IMR-90 (cell line): Measurements from ENCODE around the gene INPP5A. TPM values are rescaled to one million over a fixed set of nuclear protein-coding genes. Genes with fewer than 3 reads are reported as not detected.

Experiments
- ATAC-seq: fragments of 200-7000 bp; cut with Tn5 transposase; 2 replicates; pipeline ENCODE4 v1.9.1; 2020; ENCODE audit warnings: low read depth, mild to moderate bottlenecking, moderate library complexity
- BruUV-seq: library from RNA; stranded (reverse); fragments of 400-500 nt; replicated peaks from 2 replicates; lab custom pipeline; 2021; lab: Mats Ljungman, UMichigan
- CTCF ChIA-PET: fragments of 300-600 bp; formaldehyde crosslinking; extraction: SDS; loops from one replicate; lab custom pipeline; 2021; ENCODE audit warnings: antibody characterized with exemption; lab: Yijun Ruan, JAX
- POLR2A ChIA-PET: fragments of 300-600 bp; sonication (Branson Sonifier 250); formaldehyde crosslinking; loops from one replicate; lab custom pipeline; 2022; ENCODE audit warnings: antibody characterized with exemption; ENCODE audit not compliant: unreplicated experiment; lab: Charles Lee
- DNase-seq: peaks from one replicate; pipeline ENCODE4 v3.0.0; 2013
- H2AFZ ChIP-seq: replicated peaks from 2 replicates; pipeline ENCODE3; 2013; ENCODE audit warnings: low read length, mild to moderate bottlenecking; ENCODE audit not compliant: poor library complexity
- H2AK5ac ChIP-seq: 2 replicates; pipeline ENCODE4 v1.6.1; 2013; ENCODE audit warnings: low read depth, low read length, inconsistent platforms
- H2AK9ac ChIP-seq: replicated peaks from 2 replicates; pipeline ENCODE3; 2013; ENCODE audit warnings: mild to moderate bottlenecking, low read depth, low read length, moderate library complexity; ENCODE audit not compliant: poor library complexity
- H2BK120ac ChIP-seq: 2 replicates; pipeline ENCODE4 v1.6.1; 2013; ENCODE audit warnings: low read depth, low read length, inconsistent platforms
- H2BK15ac ChIP-seq: 3 replicates; pipeline ENCODE4 v1.6.1; 2013; ENCODE audit warnings: low read depth, low read length, inconsistent platforms
- H2BK20ac ChIP-seq: 2 replicates; pipeline ENCODE4 v1.6.1; 2013; ENCODE audit warnings: low read depth, mild to moderate bottlenecking, inconsistent platforms, low read length, moderate library complexity
- H2BK5ac ChIP-seq: 2 replicates; pipeline ENCODE4 v1.6.1; 2013; ENCODE audit warnings: mild to moderate bottlenecking, low read depth, low read length, inconsistent platforms; ENCODE audit not compliant: poor library complexity, severe bottlenecking
- H3K14ac ChIP-seq: replicated peaks from 2 replicates; pipeline ENCODE4 v1.6.1; 2013; ENCODE audit warnings: low read depth, low read length, inconsistent platforms
- H3K18ac ChIP-seq: 2 replicates; pipeline ENCODE4 v1.6.1; 2013; ENCODE audit warnings: low read depth, low read length, control low read depth
- H3K23ac ChIP-seq: 2 replicates; pipeline ENCODE4 v1.6.1; 2013; ENCODE audit warnings: low read depth, low read length, inconsistent platforms
- H3K27ac ChIP-seq: 2 replicates; pipeline ENCODE4 v1.5.1; 2013; ENCODE audit warnings: mild to moderate bottlenecking, control low read depth, low read length; ENCODE audit not compliant: insufficient read depth
- H3K27me3 ChIP-seq: 2 replicates; pipeline ENCODE4 v1.6.1; 2013; ENCODE audit warnings: low read length; ENCODE audit not compliant: control insufficient read depth, insufficient read depth
- H3K36me3 ChIP-seq: 2 replicates; pipeline ENCODE4 v1.6.1; 2013; ENCODE audit warnings: low read length, mixed read lengths; ENCODE audit not compliant: control insufficient read depth, insufficient read depth
- H3K4ac ChIP-seq: 2 replicates; pipeline ENCODE4 v1.6.1; 2013; ENCODE audit warnings: low read depth, low read length, inconsistent platforms
- H3K4me1 ChIP-seq: 2 replicates; pipeline ENCODE4 v1.6.1; 2013; ENCODE audit warnings: low read length, mixed read lengths; ENCODE audit not compliant: control insufficient read depth, insufficient read depth
- H3K4me2 ChIP-seq: 2 replicates; pipeline ENCODE4 v1.6.1; 2013; ENCODE audit warnings: low read depth, mild to moderate bottlenecking, control low read depth, low read length, moderate library complexity
- H3K4me3 ChIP-seq: 2 replicates; pipeline ENCODE4 v1.5.1; 2013; ENCODE audit warnings: low read depth, mild to moderate bottlenecking, control low read depth, low read length, moderate library complexity; ENCODE audit not compliant: insufficient read depth
- H3K56ac ChIP-seq: 2 replicates; pipeline ENCODE4 v1.6.1; 2013; ENCODE audit warnings: low read length, inconsistent platforms; ENCODE audit not compliant: insufficient read depth; ENCODE audit errors: extremely low read depth
- H3K79me1 ChIP-seq, 2 experiments: 2 replicates each; pipeline ENCODE4 v1.6.1; 2013; ENCODE audit warnings: low read length in 2 of 2, inconsistent platforms in 1 of 2, low read depth in 1 of 2
- H3K9ac ChIP-seq: 2 replicates; pipeline ENCODE4 v1.6.1; 2013; ENCODE audit warnings: low read depth, low read length, control low read depth
- H3K9me1 ChIP-seq: 2 replicates; pipeline ENCODE4 v1.6.1; 2013; ENCODE audit warnings: low read length, inconsistent platforms; ENCODE audit not compliant: insufficient read depth
- H3K9me3 ChIP-seq: 2 replicates; pipeline ENCODE4 v1.6.1; 2013; ENCODE audit warnings: low read length; ENCODE audit not compliant: control insufficient read depth, insufficient read depth
- H4K20me1 ChIP-seq: 2 replicates; pipeline ENCODE4 v1.6.1; 2013; ENCODE audit warnings: low read length, inconsistent platforms; ENCODE audit not compliant: insufficient read depth
- H4K5ac ChIP-seq: 2 replicates; pipeline ENCODE4 v1.6.1; 2013; ENCODE audit warnings: mild to moderate bottlenecking, low read depth, low read length, control low read depth
- H4K8ac ChIP-seq, 2 experiments: 2 replicates each; pipeline ENCODE4 v1.6.1; 2013; ENCODE audit warnings: low read depth in 2 of 2, low read length in 2 of 2, control low read depth in 1 of 2, inconsistent platforms in 1 of 2
- H4K91ac ChIP-seq: 2 replicates; pipeline ENCODE4 v1.6.1; 2013; ENCODE audit warnings: low read depth, low read length, inconsistent platforms; ENCODE audit not compliant: insufficient read depth
- BHLHE40 ChIP-seq: fragments of 150-350 bp; IDR thresholded peaks from 2 replicates; pipeline ENCODE4 v1.6.1; 2016; ENCODE audit warnings: mild to moderate bottlenecking, low read depth, low read length
- CEBPB ChIP-seq: IDR thresholded peaks from 2 replicates; pipeline ENCODE4 v1.6.1; 2012; ENCODE audit warnings: low read depth, low read length, improper control_type of control experiment
- CHD1 ChIP-seq: IDR thresholded peaks from 2 replicates; pipeline ENCODE4 v1.6.1; 2012; ENCODE audit warnings: low read depth, low read length, improper control_type of control experiment
- MAFK ChIP-seq: IDR thresholded peaks from 2 replicates; pipeline ENCODE4 v1.6.1; 2012; ENCODE audit warnings: low read depth, low read length, improper control_type of control experiment
- MAZ ChIP-seq: IDR thresholded peaks from 2 replicates; pipeline ENCODE4 v1.6.1; 2012; ENCODE audit warnings: low read depth, mild to moderate bottlenecking, low read length, improper control_type of control experiment, moderate library complexity, borderline replicate concordance
- MXI1 ChIP-seq: IDR thresholded peaks from 2 replicates; pipeline ENCODE4 v1.6.1; 2012; ENCODE audit warnings: low read depth, mild to moderate bottlenecking, low read length, moderate library complexity, borderline replicate concordance
- NFE2L2 ChIP-seq: fragments of 150-350 bp; IDR thresholded peaks from 2 replicates; pipeline ENCODE4 v1.6.1; 2016; ENCODE audit warnings: low read depth, mild to moderate bottlenecking, low read length
- POLR2A ChIP-seq: IDR thresholded peaks from 2 replicates; pipeline ENCODE4 v1.6.1; 2012; ENCODE audit warnings: mild to moderate bottlenecking, low read depth, low read length
- RAD21 ChIP-seq: IDR thresholded peaks from 2 replicates; pipeline ENCODE4 v1.6.1; 2012; ENCODE audit warnings: low read length, improper control_type of control experiment
- RCOR1 ChIP-seq: IDR thresholded peaks from 2 replicates; pipeline ENCODE4 v1.6.1; 2012; ENCODE audit warnings: mild to moderate bottlenecking, low read length, improper control_type of control experiment; ENCODE audit not compliant: insufficient replicate concordance
- RFX5 ChIP-seq: IDR thresholded peaks from 2 replicates; pipeline ENCODE4 v1.8.0; 2012; ENCODE audit warnings: low read depth, mild to moderate bottlenecking, low read length, moderate library complexity
- SMC3 ChIP-seq: fragments of 150-350 bp; IDR thresholded peaks from 2 replicates; pipeline ENCODE4 v1.6.1; 2016; ENCODE audit warnings: low read depth, mild to moderate bottlenecking, antibody characterized with exemption, low read length, moderate library complexity
- WGBS, 2 experiments: methylation state at CpG; one replicate each; pipeline versions ENCODE4 v1.1.5 to v1.1.7; 2013; ENCODE audit warnings: missing lambda C conversion rate in 2 of 2; ENCODE audit not compliant: insufficient read length in 1 of 2; ENCODE audit errors: extremely low coverage in 2 of 2; 5-methylcytosine and 5-hydroxymethylcytosine counted together
- dilution Hi-C: fragments of 300-500 bp; cut with HindIII; formaldehyde crosslinking; loops from one replicate; pipeline ENCODE4 v1.14.3; 2018; ENCODE audit warnings: low sequenced_read_pairs; ENCODE audit not compliant: unreplicated experiment
- in situ Hi-C: fragments of 300-500 bp; cut with MboI; formaldehyde crosslinking; loops from 3 replicates; pipeline ENCODE4 v1.14.3; 2019; ENCODE audit warnings: low sequenced_read_pairs, inconsistent platforms, mixed read lengths
- intact Hi-C: fragments of 100-400 bp; cut with micrococcal nuclease; formaldehyde crosslinking; loops from 2 replicates; pipeline ENCODE4 v1.10.0; 2022
- polyA plus RNA-seq, 3 experiments: library from polyadenylated mRNA; depleted of rRNA; stranded (reverse); fragments of >200 nt; gene quantifications; 2 replicates each; pipeline ENCODE4 v1.2.3, GENCODE V29; 2012; ENCODE audit warnings: low replicate concordance in 1 of 3
- total RNA-seq: library from RNA; depleted of rRNA; stranded (reverse); fragments of >200 nt; gene quantifications from 2 replicates; pipeline ENCODE4 v1.2.3, GENCODE V29; 2012
- TF ChIP-seq, protein P1 (sequence below): fragments of 150-350 bp; IDR thresholded peaks from 2 replicates; pipeline ENCODE4 v1.6.1; 2016; ENCODE audit warnings: low read depth, mild to moderate bottlenecking, low read length, moderate library complexity, borderline replicate concordance
- TF ChIP-seq, protein P2 (sequence below): conservative IDR thresholded peaks from 2 replicates; pipeline ENCODE4 v1.5.1; 2012; ENCODE audit warnings: mild to moderate bottlenecking, low read depth, low read length, improper control_type of control experiment
- TF ChIP-seq, protein P3 (sequence below): fragments of 150-350 bp; IDR thresholded peaks from 2 replicates; pipeline ENCODE4 v1.6.1; 2017; ENCODE audit warnings: mild to moderate bottlenecking, antibody characterized with exemption, low read length, low read depth

The INPP5A gene
- total and polyA plus RNA-seq, 2 of the 4 experiments (the other 2 are of a cell fraction), result 21.4 to 36.7 TPM

DNA sequence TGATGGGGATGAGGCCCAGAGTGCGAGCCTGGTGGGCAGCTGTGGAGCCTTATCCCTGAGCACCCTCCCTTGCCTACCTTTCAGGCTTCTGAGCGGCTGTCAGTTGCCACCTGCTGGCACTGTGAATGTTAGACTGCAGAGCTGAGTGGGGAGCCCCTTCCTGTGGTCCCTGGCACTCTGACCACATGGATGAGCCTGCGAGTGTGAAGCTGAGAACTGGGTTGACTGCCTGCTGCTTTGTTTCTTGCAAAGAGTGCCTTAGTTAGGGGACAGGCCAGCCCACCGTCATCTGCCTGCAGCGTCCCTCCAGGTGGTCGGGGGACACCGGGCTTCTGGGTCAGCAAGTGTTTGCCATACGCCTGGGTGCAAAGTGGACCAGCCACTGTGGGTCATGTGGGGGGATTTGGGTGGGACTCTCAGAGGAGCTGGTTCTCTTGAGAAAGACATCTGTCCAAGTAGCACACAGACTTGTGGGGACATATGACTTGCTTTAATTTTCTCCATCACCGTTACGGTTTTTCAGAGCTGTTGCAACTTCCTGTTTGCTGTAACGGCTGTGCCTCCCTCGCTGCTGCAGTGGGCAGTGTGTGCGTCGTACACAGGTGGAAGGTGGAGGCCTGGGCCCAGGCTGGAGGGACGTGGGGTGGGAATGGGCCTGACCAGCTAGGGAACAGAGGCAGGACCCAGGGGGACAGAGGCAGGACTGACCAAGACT is 13.7 kb downstream of the INPP5A start:
- Histone ChIP-seq H3K4ac (no peak overlapping the region), H3K36me3 (peaks cover under 1% of the 10 kb centered on the region; the same call in 1 of the 2 replicates), H3K79me1 (peaks cover 13 to 67% of the 10 kb centered on the region in 2 experiments), H3K18ac (no peak overlapping the region), H2AK5ac (no peak overlapping the region; the same call in 1 of the 2 replicates), H3K9me1 (peaks cover 15% of the 10 kb centered on the region), H4K91ac (no peak overlapping the region), H3K9ac (no peak overlapping the region), H4K5ac (no peak overlapping the region), H3K4me2 (no peak overlapping the region), H4K8ac (no peak overlapping the region), H2AK9ac (no peak overlapping the region), H2BK15ac (no peak overlapping the region), H3K23ac (no peak overlapping the region), H3K27me3 (no peaks in the 10 kb centered on the region), H2BK5ac (no peak overlapping the region), H3K9me3 (no peaks in the 10 kb centered on the region), H3K4me3 (no peak overlapping the region), H3K4me1 (no peaks in the 10 kb centered on the region), H2AFZ (no peak overlapping the region), H3K56ac (no peak overlapping the region), H3K14ac (no peak overlapping the region), H2BK120ac (no peak overlapping the region), H4K20me1 (peaks cover 78% of the 10 kb centered on the region), H3K27ac (no peak overlapping the region), H2BK20ac (no peak overlapping the region)
- POLR2A ChIA-PET, result no interaction called here
- BruUV-seq, result no TSS peak
- CTCF ChIA-PET, result interaction anchor here (0.6 kb wide), 1 partner anchor 17 kb away, joined by 3 read pairs; no protein-coding TSS in a partner anchor
- intact Hi-C loops (no loop called here), dilution Hi-C loops (no loop called here), in situ Hi-C loops (no loop called here)
- ATAC-seq, result no peak
- no peak for DNase-seq
- WGBS, 2 experiments, result 54% methylated on average over 8 of the region's 15 CpGs; no CpG with 5 or more reads in 1 of the 2 experiments
- TF ChIP-seq CEBPB (no peak), MXI1 (no peak), MAFK (no peak), RFX5 (no peak), RAD21 (no peak), POLR2A (no peak), CHD1 (no peak), RCOR1 (no peak), SMC3 (no peak), MAZ (no peak), BHLHE40 (no peak), NFE2L2 (no peak)
- TF ChIP-seq, protein P1, sequence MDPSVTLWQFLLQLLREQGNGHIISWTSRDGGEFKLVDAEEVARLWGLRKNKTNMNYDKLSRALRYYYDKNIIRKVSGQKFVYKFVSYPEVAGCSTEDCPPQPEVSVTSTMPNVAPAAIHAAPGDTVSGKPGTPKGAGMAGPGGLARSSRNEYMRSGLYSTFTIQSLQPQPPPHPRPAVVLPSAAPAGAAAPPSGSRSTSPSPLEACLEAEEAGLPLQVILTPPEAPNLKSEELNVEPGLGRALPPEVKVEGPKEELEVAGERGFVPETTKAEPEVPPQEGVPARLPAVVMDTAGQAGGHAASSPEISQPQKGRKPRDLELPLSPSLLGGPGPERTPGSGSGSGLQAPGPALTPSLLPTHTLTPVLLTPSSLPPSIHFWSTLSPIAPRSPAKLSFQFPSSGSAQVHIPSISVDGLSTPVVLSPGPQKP, result no peak
- TF ChIP-seq, protein P2, sequence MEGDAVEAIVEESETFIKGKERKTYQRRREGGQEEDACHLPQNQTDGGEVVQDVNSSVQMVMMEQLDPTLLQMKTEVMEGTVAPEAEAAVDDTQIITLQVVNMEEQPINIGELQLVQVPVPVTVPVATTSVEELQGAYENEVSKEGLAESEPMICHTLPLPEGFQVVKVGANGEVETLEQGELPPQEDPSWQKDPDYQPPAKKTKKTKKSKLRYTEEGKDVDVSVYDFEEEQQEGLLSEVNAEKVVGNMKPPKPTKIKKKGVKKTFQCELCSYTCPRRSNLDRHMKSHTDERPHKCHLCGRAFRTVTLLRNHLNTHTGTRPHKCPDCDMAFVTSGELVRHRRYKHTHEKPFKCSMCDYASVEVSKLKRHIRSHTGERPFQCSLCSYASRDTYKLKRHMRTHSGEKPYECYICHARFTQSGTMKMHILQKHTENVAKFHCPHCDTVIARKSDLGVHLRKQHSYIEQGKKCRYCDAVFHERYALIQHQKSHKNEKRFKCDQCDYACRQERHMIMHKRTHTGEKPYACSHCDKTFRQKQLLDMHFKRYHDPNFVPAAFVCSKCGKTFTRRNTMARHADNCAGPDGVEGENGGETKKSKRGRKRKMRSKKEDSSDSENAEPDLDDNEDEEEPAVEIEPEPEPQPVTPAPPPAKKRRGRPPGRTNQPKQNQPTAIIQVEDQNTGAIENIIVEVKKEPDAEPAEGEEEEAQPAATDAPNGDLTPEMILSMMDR, result no peak
- TF ChIP-seq, protein P3, sequence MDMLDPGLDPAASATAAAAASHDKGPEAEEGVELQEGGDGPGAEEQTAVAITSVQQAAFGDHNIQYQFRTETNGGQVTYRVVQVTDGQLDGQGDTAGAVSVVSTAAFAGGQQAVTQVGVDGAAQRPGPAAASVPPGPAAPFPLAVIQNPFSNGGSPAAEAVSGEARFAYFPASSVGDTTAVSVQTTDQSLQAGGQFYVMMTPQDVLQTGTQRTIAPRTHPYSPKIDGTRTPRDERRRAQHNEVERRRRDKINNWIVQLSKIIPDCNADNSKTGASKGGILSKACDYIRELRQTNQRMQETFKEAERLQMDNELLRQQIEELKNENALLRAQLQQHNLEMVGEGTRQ, result no peak
